GM23338 (cell line): ENCODE measurements around the gene MED12L. TPM values are rescaled to one million over a fixed set of nuclear protein-coding genes. Genes with fewer than 3 reads are reported as not detected.

Experiments
- ATAC-seq: fragments of 200-7000 bp; cut with Tn5 transposase; 3 replicates; pipeline ENCODE4 v1.9.1; 2020
- DNase-seq: peaks from one replicate; pipeline ENCODE4 v3.0.0-alpha.2; 2015; ENCODE audit warnings: low spot score
- H2AFZ ChIP-seq: fragments of 200-600 bp; sonication (generic); 2 replicates; pipeline ENCODE4 v1.8.0; 2016; ENCODE audit warnings: antibody characterized with exemption, mild to moderate bottlenecking, moderate library complexity
- H3F3A ChIP-seq: fragments of 200-600 bp; sonication (generic); replicated peaks from 2 replicates; pipeline ENCODE4 v1.8.0; 2017; ENCODE audit warnings: antibody characterized with exemption, mixed run types, low read depth
- H3K27ac ChIP-seq: fragments of 200-600 bp; sonication (generic); 2 replicates; pipeline ENCODE4 v1.6.1; 2016; ENCODE audit warnings: low read depth
- H3K27me3 ChIP-seq: fragments of 200-600 bp; sonication (generic); 2 replicates; pipeline ENCODE4 v1.8.0; 2016; ENCODE audit warnings: mild to moderate bottlenecking, mixed run types, moderate library complexity; ENCODE audit not compliant: insufficient read depth
- H3K36me3 ChIP-seq: fragments of 200-600 bp; sonication (generic); 2 replicates; pipeline ENCODE4 v1.8.0; 2016; ENCODE audit warnings: mild to moderate bottlenecking; ENCODE audit not compliant: insufficient read depth
- H3K4me1 ChIP-seq: fragments of 200-600 bp; sonication (generic); 2 replicates; pipeline ENCODE4 v1.8.0; 2016; ENCODE audit warnings: mild to moderate bottlenecking, moderate library complexity; ENCODE audit not compliant: insufficient read depth
- H3K4me2 ChIP-seq: fragments of 200-600 bp; sonication (generic); 2 replicates; pipeline ENCODE4 v1.7.1; 2017; ENCODE audit warnings: mixed run types
- H3K4me3 ChIP-seq: fragments of 200-600 bp; sonication (generic); 2 replicates; pipeline ENCODE4 v1.6.1; 2016; ENCODE audit warnings: mixed run types
- H3K79me2 ChIP-seq: fragments of 200-600 bp; sonication (generic); replicated peaks from 2 replicates; pipeline ENCODE4 v1.8.0; 2017; ENCODE audit warnings: mild to moderate bottlenecking; ENCODE audit not compliant: insufficient read depth
- H3K9me2 ChIP-seq: fragments of 200-600 bp; sonication (generic); 2 replicates; pipeline ENCODE4 v1.8.0; 2017; ENCODE audit not compliant: insufficient read depth
- H4K20me1 ChIP-seq: fragments of 200-600 bp; sonication (generic); replicated peaks from 2 replicates; pipeline ENCODE4 v1.8.0; 2017; ENCODE audit warnings: mild to moderate bottlenecking; ENCODE audit not compliant: insufficient read depth
- H3K27ac Mint-ChIP-seq: 2 replicates; pipeline ENCODE4 v1.8.0; 2020; ENCODE audit warnings: inconsistent platforms, mild to moderate bottlenecking, moderate library complexity, mixed read lengths
- H3K27me3 Mint-ChIP-seq: 3 replicates; pipeline ENCODE4 v1.8.0; 2022; ENCODE audit warnings: low read depth, mild to moderate bottlenecking, moderate library complexity, mixed read lengths, inconsistent platforms; ENCODE audit not compliant: insufficient read depth, poor library complexity
- H3K36me3 Mint-ChIP-seq: 3 replicates; pipeline ENCODE4 v1.8.0; 2021; ENCODE audit warnings: low read depth, mild to moderate bottlenecking, inconsistent platforms, moderate library complexity, mixed read lengths
- H3K4me1 Mint-ChIP-seq: 3 replicates; pipeline ENCODE4 v1.8.0; 2020; ENCODE audit warnings: mild to moderate bottlenecking, inconsistent platforms, mixed read lengths
- H3K4me3 Mint-ChIP-seq: 3 replicates; pipeline ENCODE4 v1.8.0; 2021; ENCODE audit warnings: moderate library complexity, mild to moderate bottlenecking, inconsistent platforms, mixed read lengths
- H3K9me3 Mint-ChIP-seq: 3 replicates; pipeline ENCODE4 v1.8.0; 2020; ENCODE audit warnings: moderate library complexity, mild to moderate bottlenecking, inconsistent platforms, mixed read lengths
- CTCF ChIP-seq, 2 experiments: fragments of 200-600 bp in 1 of 2; sonication (generic) in 1 of 2; conservative IDR thresholded peaks; 2 replicates each; pipeline versions ENCODE4 v1.5.1 to v1.6.1; 2016 to 2017; ENCODE audit warnings: antibody characterized with exemption in 2 of 2, low read depth in 2 of 2, mild to moderate bottlenecking in 2 of 2, moderate library complexity in 1 of 2
- REST ChIP-seq: IDR thresholded peaks from one replicate; pipeline ENCODE4 v1.6.1; 2018; ENCODE audit warnings: antibody characterized with exemption; ENCODE audit not compliant: unreplicated experiment
- polyA plus RNA-seq: library from polyadenylated mRNA; unstranded; fragments of >200 nt; fragmentation: Nextera tagmentation; extraction: Ambion mirVana; gene quantifications from 2 replicates; pipeline ENCODE4 v1.2.1, GENCODE V29; 2016
- total RNA-seq: library from RNA; depleted of rRNA; stranded (reverse); fragments of >200 nt; shearing (Covaris generic); gene quantifications from 2 replicates; pipeline ENCODE4 v1.2.3, GENCODE V29; 2014

Gene MED12L
- total and polyA plus RNA-seq, 2 experiments from 2014 or later = 5.7 to 25.0 TPM

- no peak for TF ChIP-seq CTCF (conservative IDR thresholded peaks at IDR 0.05; ENCODE audit: low read depth in 2 of 2)
Measured at GRCh38 chr3:151330379-151330778, 244.9 kb downstream of the MED12L start (continued).

GRCh38 chr3:151330899-151331298 is 245.4 kb downstream of the MED12L start:
- H3K4me1 Mint-ChIP-seq = peaks cover 15% of the 10 kb centered on the region

More at GRCh38 chr3:151330899-151331298, 245.4 kb downstream of the MED12L start:
- no peaks in the 10 kb centered on the region for H3K27me3 ChIP-seq
- ATAC-seq (no peak), DNase-seq (no peak)
- H3K4me1 ChIP-seq = no peaks in the 10 kb centered on the region; the same call in 1 of the 2 replicates
- Mint-ChIP-seq H3K9me3 (no peaks in the 10 kb centered on the region), H3K36me3 (no peaks in the 10 kb centered on the region), H3K4me3 (no peak overlapping the region), H3K27me3 (no peaks in the 10 kb centered on the region), H3K27ac (no peak overlapping the region)
- H3K4me3 ChIP-seq = no peak overlapping the region
- no peaks in the 10 kb centered on the region for H3K79me2 ChIP-seq
- H2AFZ ChIP-seq = no peak overlapping the region
- no peaks in the 10 kb centered on the region for H3F3A ChIP-seq
- TF ChIP-seq REST (no peak), CTCF (conservative IDR thresholded peaks at IDR 0.05; ENCODE audit: low read depth in 2 of 2) (no peak)
- no peaks in the 10 kb centered on the region for H4K20me1 ChIP-seq
- H3K36me3 ChIP-seq = no peaks in the 10 kb centered on the region
- no peak overlapping the region for H3K27ac ChIP-seq
- no peak overlapping the region for H3K4me2 ChIP-seq
- no peaks in the 10 kb centered on the region; the same call in 1 of the 2 replicates for H3K9me2 ChIP-seq
